Ovary (tissue), 3 donors: ENCODE data around the gene BIN1.

Source experiments
- CTCF ChIP-seq, 3 donors: fragments of 450-650 bp in 2 of 3; fragments of 200-600 bp in 1 of 3; IDR thresholded peaks; one replicate each; pipeline versions ENCODE4 v1.5.1 to v1.8.0; 2016 to 2022; ENCODE audit warnings: antibody characterized with exemption in 3 of 3, mild to moderate bottlenecking in 1 of 3
- EP300 ChIP-seq: sonication (generic); formaldehyde crosslinking; IDR thresholded peaks from one replicate; pipeline ENCODE4 v1.6.1; 2017; ENCODE audit warnings: antibody characterized with exemption
- POLR2A ChIP-seq: fragments of 450-650 bp; IDR thresholded peaks from one replicate; pipeline ENCODE4 v1.6.1; 2017; ENCODE audit warnings: antibody characterized with exemption, mild to moderate bottlenecking, moderate library complexity
- donor health status: DM: no; HTN: no; CAD: no.

GRCh38 chr2:127091148-127091547 lies 15.8 kb downstream of the BIN1 start:
- no peak for TF ChIP-seq CTCF (IDR thresholded peaks at IDR 0.05)
- TF ChIP-seq POLR2A = no peak
- TF ChIP-seq EP300 = no peak
